SK-N-SH treated with all-trans-retinoic acid at 6 μM for 48 hours (cell line): ENCODE data around the gene NRF1.
A peak's percentile ranks its signal among the peaks of the same experiment; 100 is the strongest.

Source experiments
- ATAC-seq: fragments of 200-7000 bp; cut with Tn5 transposase; 3 replicates; pipeline ENCODE4 v1.9.1; 2020; ENCODE audit warnings: mild to moderate bottlenecking, moderate library complexity
- ARNTL ChIP-seq: fragments of 450-650 bp; formaldehyde crosslinking; IDR thresholded peaks from 2 replicates; pipeline ENCODE4 v1.5.0; 2020; ENCODE audit warnings: low read depth, mild to moderate bottlenecking, moderate library complexity, borderline replicate concordance
- BACH2 ChIP-seq: fragments of 250-450 bp; sonication (Bioruptor Pico); IDR thresholded peaks from 2 replicates; pipeline ENCODE4 v1.9.0; 2021; ENCODE audit warnings: mild to moderate bottlenecking, borderline replicate concordance
- CSDC2 ChIP-seq: fragments of 250-450 bp; sonication (Bioruptor Pico); IDR thresholded peaks from 2 replicates; pipeline ENCODE4 v1.5.0; 2020; ENCODE audit warnings: mild to moderate bottlenecking, moderate library complexity
- ESRRG ChIP-seq: fragments of 250-450 bp; sonication (Bioruptor Pico); IDR thresholded peaks from 2 replicates; pipeline ENCODE4 v1.6.1; 2021; ENCODE audit warnings: mild to moderate bottlenecking
- GLIS3 ChIP-seq: fragments of 250-450 bp; sonication (Bioruptor Pico); IDR thresholded peaks from 2 replicates; pipeline ENCODE4 v1.5.0; 2020; ENCODE audit warnings: mild to moderate bottlenecking, moderate library complexity
- ISL1 ChIP-seq: fragments of 250-450 bp; sonication (Bioruptor Pico); IDR thresholded peaks from 2 replicates; pipeline ENCODE4 v2.1.2; 2022; ENCODE audit warnings: mild to moderate bottlenecking, moderate library complexity
- OSR1 ChIP-seq: fragments of 250-450 bp; sonication (Bioruptor Pico); IDR thresholded peaks from 2 replicates; pipeline ENCODE4 v1.8.0; 2022; ENCODE audit warnings: moderate library complexity, mild to moderate bottlenecking, inconsistent platforms
- RARB ChIP-seq: fragments of 250-450 bp; sonication (Bioruptor Pico); IDR thresholded peaks from 2 replicates; pipeline ENCODE4 v1.8.0; 2021; ENCODE audit warnings: mild to moderate bottlenecking, moderate library complexity
- SNAI2 ChIP-seq: fragments of 250-450 bp; sonication (Bioruptor Pico); IDR thresholded peaks from 2 replicates; pipeline ENCODE4 v1.5.0; 2020; ENCODE audit warnings: mild to moderate bottlenecking, moderate library complexity
- TCF4 ChIP-seq: fragments of 250-450 bp; sonication (Bioruptor Pico); IDR thresholded peaks from 2 replicates; pipeline ENCODE4 v1.8.0; 2021; ENCODE audit warnings: mild to moderate bottlenecking, moderate library complexity, borderline replicate concordance
- TOX ChIP-seq: fragments of 250-450 bp; sonication (Bioruptor Pico); IDR thresholded peaks from 2 replicates; pipeline ENCODE4 v1.8.0; 2021; ENCODE audit warnings: mild to moderate bottlenecking, moderate library complexity, borderline replicate concordance
- ZC3H10 ChIP-seq: fragments of 250-450 bp; sonication (Bioruptor Pico); IDR thresholded peaks from 2 replicates; pipeline ENCODE4 v1.5.1; 2021; ENCODE audit warnings: mild to moderate bottlenecking, moderate library complexity
- ZFP3 ChIP-seq: fragments of 250-450 bp; sonication (Bioruptor Pico); IDR thresholded peaks from 2 replicates; pipeline ENCODE4 v1.5.0; 2020; ENCODE audit warnings: mild to moderate bottlenecking, moderate library complexity
- ZFP30 ChIP-seq: fragments of 450-650 bp; formaldehyde crosslinking; IDR thresholded peaks from 2 replicates; pipeline ENCODE4 v1.5.0; 2022; ENCODE audit warnings: mild to moderate bottlenecking, moderate library complexity
- ZNF565 ChIP-seq: fragments of 450-650 bp; formaldehyde crosslinking; conservative IDR thresholded peaks from 2 replicates; pipeline ENCODE4 v1.5.0; 2020; ENCODE audit warnings: low read depth, mild to moderate bottlenecking, moderate library complexity
- ZNF70 ChIP-seq: fragments of 450-650 bp; formaldehyde crosslinking; IDR thresholded peaks from 2 replicates; pipeline ENCODE4 v1.5.0; 2020; ENCODE audit warnings: mild to moderate bottlenecking, moderate library complexity
- ZNF8 ChIP-seq: fragments of 450-650 bp; formaldehyde crosslinking; IDR thresholded peaks from 2 replicates; pipeline ENCODE4 v1.5.0; 2020; ENCODE audit warnings: mild to moderate bottlenecking, moderate library complexity
- TF ChIP-seq, protein P1 (sequence below): fragments of 250-450 bp; sonication (Bioruptor Pico); IDR thresholded peaks from 2 replicates; pipeline ENCODE4 v1.5.1; 2021; ENCODE audit warnings: mild to moderate bottlenecking, moderate library complexity
- TF ChIP-seq, protein P2 (sequence below): fragments of 250-450 bp; sonication (Bioruptor Pico); IDR thresholded peaks from 2 replicates; pipeline ENCODE4 v1.8.0; 2021; ENCODE audit warnings: low read depth, mild to moderate bottlenecking, moderate library complexity, borderline replicate concordance
- TF ChIP-seq, protein P3 (sequence below): fragments of 250-450 bp; sonication (Bioruptor Pico); IDR thresholded peaks from 2 replicates; pipeline ENCODE4 v1.8.0; 2020; ENCODE audit warnings: mild to moderate bottlenecking, moderate library complexity, borderline replicate concordance
- TF ChIP-seq, protein P4 (sequence below): fragments of 250-450 bp; sonication (Bioruptor Pico); IDR thresholded peaks from 2 replicates; pipeline ENCODE4 v1.5.1; 2020; ENCODE audit warnings: low read depth, mild to moderate bottlenecking, moderate library complexity
- TF ChIP-seq, protein P5 (sequence below): fragments of 250-450 bp; sonication (Bioruptor Pico); IDR thresholded peaks from 2 replicates; pipeline ENCODE4 v1.5.0; 2020; ENCODE audit warnings: mild to moderate bottlenecking, moderate library complexity

NRF1 gene

DNA sequence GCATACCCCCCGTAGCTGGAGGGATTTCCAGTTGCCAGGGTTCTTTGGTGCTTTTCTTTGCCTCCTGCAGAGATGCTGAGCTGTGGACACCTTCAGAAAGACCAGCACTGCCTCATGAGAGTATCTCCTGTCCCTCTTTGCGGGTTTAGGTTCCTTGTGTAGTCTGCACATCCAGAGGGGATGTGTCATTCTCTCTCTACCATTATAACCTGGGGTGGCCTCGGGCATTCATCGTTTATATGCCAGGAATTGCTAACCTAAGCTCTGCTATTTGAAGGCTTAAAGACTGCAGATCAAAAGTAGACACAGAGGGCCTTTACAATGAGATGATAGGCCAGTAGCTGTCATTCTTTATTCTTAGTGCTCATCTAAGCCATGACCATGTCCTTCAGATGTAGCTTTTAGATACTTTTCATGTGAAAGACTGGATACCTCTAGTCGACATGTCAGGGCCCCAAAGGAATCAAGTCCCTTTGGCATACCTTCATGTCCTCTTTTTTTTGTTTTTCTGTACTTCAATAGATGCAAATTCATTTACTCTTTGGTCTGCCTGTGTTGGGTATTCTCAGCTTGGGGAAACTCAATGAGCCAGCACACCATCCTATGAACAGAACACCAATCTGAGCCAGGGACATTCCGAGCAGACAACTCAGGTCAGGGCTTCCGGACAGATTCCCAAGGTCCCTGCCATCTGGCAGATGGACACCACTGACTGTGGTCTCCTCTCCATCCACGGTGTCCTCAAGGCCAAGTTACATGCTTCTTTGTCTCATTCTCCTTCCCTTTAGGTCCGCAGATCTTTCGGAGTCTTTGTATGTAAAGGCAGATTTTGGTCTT, 129.3 kb downstream of the NRF1 start (continued):
- TF ChIP-seq ARNTL (CRISPR knock-in tag) = no peak

DNA sequence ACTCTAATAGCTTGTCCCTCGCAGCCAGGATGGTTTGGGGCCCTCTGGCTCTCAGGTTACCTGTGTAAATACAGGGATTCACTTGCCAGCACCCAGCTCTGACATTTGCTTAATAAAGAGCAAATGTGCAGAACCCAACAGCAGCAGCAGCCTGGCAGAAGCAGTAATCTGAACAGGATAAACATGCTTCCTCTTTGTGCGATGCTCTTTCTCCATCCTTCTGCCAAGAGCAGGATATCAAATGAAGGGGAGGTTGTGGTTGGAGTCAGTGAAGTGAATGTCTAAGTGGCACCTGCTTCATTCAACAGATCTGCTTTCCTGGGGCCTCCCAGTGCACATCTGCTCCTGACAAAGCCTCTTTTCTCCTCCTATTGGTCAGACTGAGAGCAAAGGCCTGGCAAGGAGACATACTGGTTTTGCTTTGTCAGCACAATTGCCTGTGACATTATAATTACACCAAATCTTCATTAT, 130.3 kb downstream of the NRF1 start:
- TF ChIP-seq, protein P1, sequence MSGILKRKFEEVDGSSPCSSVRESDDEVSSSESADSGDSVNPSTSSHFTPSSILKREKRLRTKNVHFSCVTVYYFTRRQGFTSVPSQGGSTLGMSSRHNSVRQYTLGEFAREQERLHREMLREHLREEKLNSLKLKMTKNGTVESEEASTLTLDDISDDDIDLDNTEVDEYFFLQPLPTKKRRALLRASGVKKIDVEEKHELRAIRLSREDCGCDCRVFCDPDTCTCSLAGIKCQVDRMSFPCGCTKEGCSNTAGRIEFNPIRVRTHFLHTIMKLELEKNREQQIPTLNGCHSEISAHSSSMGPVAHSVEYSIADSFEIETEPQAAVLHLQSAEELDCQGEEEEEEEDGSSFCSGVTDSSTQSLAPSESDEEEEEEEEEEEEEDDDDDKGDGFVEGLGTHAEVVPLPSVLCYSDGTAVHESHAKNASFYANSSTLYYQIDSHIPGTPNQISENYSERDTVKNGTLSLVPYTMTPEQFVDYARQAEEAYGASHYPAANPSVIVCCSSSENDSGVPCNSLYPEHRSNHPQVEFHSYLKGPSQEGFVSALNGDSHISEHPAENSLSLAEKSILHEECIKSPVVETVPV (CRISPR knock-in tag) = no peak
- TF ChIP-seq ZNF8 (CRISPR knock-in tag) = no peak
- TF ChIP-seq ZNF70 (CRISPR knock-in tag) = no peak
- TF ChIP-seq RARB (CRISPR knock-in tag) = no peak
- no peak for TF ChIP-seq TCF4
- TF ChIP-seq ARNTL (CRISPR knock-in tag) = no peak
- ATAC-seq = peak; percentile 40

DNA sequence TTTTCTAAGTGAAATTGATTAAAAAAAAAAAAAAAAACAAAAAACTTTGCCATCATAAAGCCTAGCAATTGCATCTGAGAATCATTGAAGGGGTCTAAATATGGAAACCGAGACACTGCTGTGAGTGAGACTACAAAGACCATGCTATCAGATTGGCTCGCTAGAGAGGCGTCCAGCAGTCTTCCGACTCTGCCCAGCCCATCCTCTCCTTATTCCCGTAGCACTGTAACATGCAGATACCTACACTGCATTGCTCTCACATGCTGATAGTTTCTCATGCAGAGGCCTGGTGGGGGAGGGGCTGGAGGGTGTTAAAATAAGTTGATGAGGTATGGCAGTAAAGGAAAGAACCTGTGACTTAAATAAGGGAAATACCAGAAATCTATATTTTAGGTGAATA, 130.7 kb downstream of the NRF1 start:
- ATAC-seq = no peak
- no peak for TF ChIP-seq ZNF8 (CRISPR knock-in tag)
- no peak for TF ChIP-seq SNAI2 (CRISPR knock-in tag)
- TF ChIP-seq, protein P2, sequence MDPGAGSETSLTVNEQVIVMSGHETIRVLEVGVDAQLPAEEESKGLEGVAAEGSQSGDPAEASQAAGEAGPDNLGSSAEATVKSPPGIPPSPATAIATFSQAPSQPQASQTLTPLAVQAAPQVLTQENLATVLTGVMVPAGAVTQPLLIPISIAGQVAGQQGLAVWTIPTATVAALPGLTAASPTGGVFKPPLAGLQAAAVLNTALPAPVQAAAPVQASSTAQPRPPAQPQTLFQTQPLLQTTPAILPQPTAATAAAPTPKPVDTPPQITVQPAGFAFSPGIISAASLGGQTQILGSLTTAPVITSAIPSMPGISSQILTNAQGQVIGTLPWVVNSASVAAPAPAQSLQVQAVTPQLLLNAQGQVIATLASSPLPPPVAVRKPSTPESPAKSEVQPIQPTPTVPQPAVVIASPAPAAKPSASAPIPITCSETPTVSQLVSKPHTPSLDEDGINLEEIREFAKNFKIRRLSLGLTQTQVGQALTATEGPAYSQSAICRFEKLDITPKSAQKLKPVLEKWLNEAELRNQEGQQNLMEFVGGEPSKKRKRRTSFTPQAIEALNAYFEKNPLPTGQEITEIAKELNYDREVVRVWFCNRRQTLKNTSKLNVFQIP (CRISPR knock-in tag) = no peak
- TF ChIP-seq ESRRG = no peak
- TF ChIP-seq ZNF70 (CRISPR knock-in tag) = no peak
- TF ChIP-seq OSR1 (CRISPR knock-in tag) = no peak
- no peak for TF ChIP-seq CSDC2 (CRISPR knock-in tag)
- no peak for TF ChIP-seq GLIS3 (CRISPR knock-in tag)
- no peak for TF ChIP-seq ZNF565 (CRISPR knock-in tag)
- no peak for TF ChIP-seq TOX (CRISPR knock-in tag)
- TF ChIP-seq, protein P3, sequence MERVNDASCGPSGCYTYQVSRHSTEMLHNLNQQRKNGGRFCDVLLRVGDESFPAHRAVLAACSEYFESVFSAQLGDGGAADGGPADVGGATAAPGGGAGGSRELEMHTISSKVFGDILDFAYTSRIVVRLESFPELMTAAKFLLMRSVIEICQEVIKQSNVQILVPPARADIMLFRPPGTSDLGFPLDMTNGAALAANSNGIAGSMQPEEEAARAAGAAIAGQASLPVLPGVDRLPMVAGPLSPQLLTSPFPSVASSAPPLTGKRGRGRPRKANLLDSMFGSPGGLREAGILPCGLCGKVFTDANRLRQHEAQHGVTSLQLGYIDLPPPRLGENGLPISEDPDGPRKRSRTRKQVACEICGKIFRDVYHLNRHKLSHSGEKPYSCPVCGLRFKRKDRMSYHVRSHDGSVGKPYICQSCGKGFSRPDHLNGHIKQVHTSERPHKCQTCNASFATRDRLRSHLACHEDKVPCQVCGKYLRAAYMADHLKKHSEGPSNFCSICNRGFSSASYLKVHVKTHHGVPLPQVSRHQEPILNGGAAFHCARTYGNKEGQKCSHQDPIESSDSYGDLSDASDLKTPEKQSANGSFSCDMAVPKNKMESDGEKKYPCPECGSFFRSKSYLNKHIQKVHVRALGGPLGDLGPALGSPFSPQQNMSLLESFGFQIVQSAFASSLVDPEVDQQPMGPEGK = no peak
- no peak for TF ChIP-seq ZC3H10

DNA sequence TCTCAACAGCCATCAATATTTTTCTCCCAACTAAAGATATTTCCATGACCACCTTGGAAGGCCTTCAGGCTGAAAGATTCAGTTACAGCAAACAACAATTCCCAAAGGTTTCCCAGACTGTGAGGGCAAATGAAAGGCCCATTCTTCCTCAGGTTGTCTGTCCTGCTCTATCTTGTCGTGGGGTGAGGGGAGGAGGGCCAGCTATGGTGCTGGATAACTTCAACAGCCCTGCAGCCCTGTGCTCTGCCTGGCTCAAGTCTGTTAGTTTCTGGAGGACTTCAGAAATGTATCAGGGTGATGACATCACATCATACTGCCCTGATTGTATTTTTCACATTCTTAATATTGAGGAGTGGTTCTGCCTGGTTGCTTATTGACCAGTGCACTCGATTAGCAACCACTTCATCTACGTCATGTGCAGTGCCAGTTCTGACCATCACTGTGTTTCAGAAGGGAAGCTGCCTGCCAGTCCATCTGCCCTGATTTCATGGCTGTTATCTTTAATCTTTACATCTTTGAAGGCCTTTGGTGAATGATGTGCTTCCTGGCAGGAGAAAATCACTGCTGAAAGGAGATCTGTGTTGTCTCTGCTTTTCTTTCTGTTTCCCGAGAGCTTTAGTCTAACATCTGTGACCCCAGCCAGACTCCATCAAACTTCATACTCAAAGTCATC, 135.5 kb downstream of the NRF1 start:
- ATAC-seq = peak; percentile 59
- TF ChIP-seq BACH2 (CRISPR knock-in tag) (no peak), ZFP30 (CRISPR knock-in tag) (no peak), SNAI2 (CRISPR knock-in tag) (0 out of 2 replicates have a peak, but pooled peaks have one; percentile 75), RARB (CRISPR knock-in tag) (no peak), GLIS3 (CRISPR knock-in tag) (no peak), OSR1 (CRISPR knock-in tag) (no peak), ZFP3 (CRISPR knock-in tag) (0 out of 2 replicates have a peak, but pooled peaks have one; percentile 42), ZNF565 (CRISPR knock-in tag) (no peak), ZNF8 (CRISPR knock-in tag) (no peak; the same call in 1 of the 2 replicates), ZC3H10 (no peak), CSDC2 (CRISPR knock-in tag) (no peak), TCF4 (peak; percentile 90), ISL1 (CRISPR knock-in tag) (peak; percentile 71; the same call in 1 of the 2 replicates), ZNF70 (CRISPR knock-in tag) (peak; percentile 29; the same call in 1 of the 2 replicates), ARNTL (CRISPR knock-in tag) (no peak), TOX (CRISPR knock-in tag) (no peak)
- TF ChIP-seq, protein P1 (CRISPR knock-in tag) = no peak
- TF ChIP-seq, protein P4, sequence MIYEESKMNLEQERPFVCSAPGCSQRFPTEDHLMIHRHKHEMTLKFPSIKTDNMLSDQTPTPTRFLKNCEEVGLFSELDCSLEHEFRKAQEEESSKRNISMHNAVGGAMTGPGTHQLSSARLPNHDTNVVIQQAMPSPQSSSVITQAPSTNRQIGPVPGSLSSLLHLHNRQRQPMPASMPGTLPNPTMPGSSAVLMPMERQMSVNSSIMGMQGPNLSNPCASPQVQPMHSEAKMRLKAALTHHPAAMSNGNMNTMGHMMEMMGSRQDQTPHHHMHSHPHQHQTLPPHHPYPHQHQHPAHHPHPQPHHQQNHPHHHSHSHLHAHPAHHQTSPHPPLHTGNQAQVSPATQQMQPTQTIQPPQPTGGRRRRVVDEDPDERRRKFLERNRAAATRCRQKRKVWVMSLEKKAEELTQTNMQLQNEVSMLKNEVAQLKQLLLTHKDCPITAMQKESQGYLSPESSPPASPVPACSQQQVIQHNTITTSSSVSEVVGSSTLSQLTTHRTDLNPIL (CRISPR knock-in tag) = peak; percentile 41; the same call in 1 of the 2 replicates
- TF ChIP-seq, protein P5, sequence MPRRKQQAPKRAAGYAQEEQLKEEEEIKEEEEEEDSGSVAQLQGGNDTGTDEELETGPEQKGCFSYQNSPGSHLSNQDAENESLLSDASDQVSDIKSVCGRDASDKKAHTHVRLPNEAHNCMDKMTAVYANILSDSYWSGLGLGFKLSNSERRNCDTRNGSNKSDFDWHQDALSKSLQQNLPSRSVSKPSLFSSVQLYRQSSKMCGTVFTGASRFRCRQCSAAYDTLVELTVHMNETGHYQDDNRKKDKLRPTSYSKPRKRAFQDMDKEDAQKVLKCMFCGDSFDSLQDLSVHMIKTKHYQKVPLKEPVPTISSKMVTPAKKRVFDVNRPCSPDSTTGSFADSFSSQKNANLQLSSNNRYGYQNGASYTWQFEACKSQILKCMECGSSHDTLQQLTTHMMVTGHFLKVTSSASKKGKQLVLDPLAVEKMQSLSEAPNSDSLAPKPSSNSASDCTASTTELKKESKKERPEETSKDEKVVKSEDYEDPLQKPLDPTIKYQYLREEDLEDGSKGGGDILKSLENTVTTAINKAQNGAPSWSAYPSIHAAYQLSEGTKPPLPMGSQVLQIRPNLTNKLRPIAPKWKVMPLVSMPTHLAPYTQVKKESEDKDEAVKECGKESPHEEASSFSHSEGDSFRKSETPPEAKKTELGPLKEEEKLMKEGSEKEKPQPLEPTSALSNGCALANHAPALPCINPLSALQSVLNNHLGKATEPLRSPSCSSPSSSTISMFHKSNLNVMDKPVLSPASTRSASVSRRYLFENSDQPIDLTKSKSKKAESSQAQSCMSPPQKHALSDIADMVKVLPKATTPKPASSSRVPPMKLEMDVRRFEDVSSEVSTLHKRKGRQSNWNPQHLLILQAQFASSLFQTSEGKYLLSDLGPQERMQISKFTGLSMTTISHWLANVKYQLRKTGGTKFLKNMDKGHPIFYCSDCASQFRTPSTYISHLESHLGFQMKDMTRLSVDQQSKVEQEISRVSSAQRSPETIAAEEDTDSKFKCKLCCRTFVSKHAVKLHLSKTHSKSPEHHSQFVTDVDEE (CRISPR knock-in tag) = peak; percentile 98
